Transverse colon (tissue), 4 donors: Measurements from ENCODE around the gene HIVEP3. TPM values are rescaled to one million over a fixed set of nuclear protein-coding genes. Genes with fewer than 3 reads are reported as not detected.
A peak's percentile ranks its signal among the peaks of the same experiment; 100 is the strongest.

Source experiments
- DNase-seq: peaks from one replicate; pipeline ENCODE4 v3.0.0-alpha.2; 2019
- H3K27ac ChIP-seq, 4 donors: fragments of 200-600 bp; sonication (generic); 2 replicates each; pipeline ENCODE4 v1.5.1; 2016 to 2018; ENCODE audit warnings: inconsistent platforms in 4 of 4
- H3K27me3 ChIP-seq: fragments of 200-600 bp; sonication (generic); 2 replicates; pipeline ENCODE4 v1.5.1; 2017; ENCODE audit warnings: inconsistent platforms
- H3K36me3 ChIP-seq, 4 donors: fragments of 200-600 bp; sonication (generic); 2 replicates each; pipeline ENCODE4 v1.5.1; 2017 to 2019; ENCODE audit warnings: inconsistent platforms in 4 of 4
- H3K4me1 ChIP-seq, 4 donors: fragments of 200-600 bp; sonication (generic); 2 replicates each; pipeline ENCODE4 v1.5.1; 2017 to 2020; ENCODE audit warnings: inconsistent platforms in 4 of 4
- H3K4me3 ChIP-seq, 4 donors: fragments of 200-600 bp; sonication (generic); 1 replicate in 1 of 4; 2 replicates in 3 of 4; pipeline versions ENCODE4 v1.5.1 to v1.6.1; 2017 to 2019; ENCODE audit warnings: inconsistent platforms in 4 of 4
- H3K9me3 ChIP-seq, 2 donors: fragments of 200-600 bp; sonication (generic); 2 replicates each; pipeline ENCODE4 v1.5.1; 2017 to 2019; ENCODE audit warnings: inconsistent platforms in 2 of 2
- EP300 ChIP-seq: sonication (generic); formaldehyde crosslinking; IDR thresholded peaks from one replicate; pipeline ENCODE4 v1.6.1; 2017; ENCODE audit warnings: antibody characterized with exemption, low read depth
- POLR2A ChIP-seq: fragments of 450-650 bp; IDR thresholded peaks from one replicate; pipeline ENCODE4 v1.6.1; 2016; ENCODE audit warnings: antibody characterized with exemption, mild to moderate bottlenecking, moderate library complexity
- POLR2AphosphoS5 ChIP-seq, 3 donors: sonication (generic); formaldehyde crosslinking; IDR thresholded peaks; one replicate each; pipeline ENCODE4 v1.6.1; 2016; ENCODE audit warnings: antibody characterized with exemption in 3 of 3
- WGBS, 2 donors: methylation state at CpG; one replicate each; pipeline ENCODE4 v1.1.5; 2018; ENCODE audit warnings: low coverage in 1 of 2; 5-methylcytosine and 5-hydroxymethylcytosine counted together
- in situ Hi-C, 4 donors: fragments of 200-750 bp; cut with MboI; loops; one replicate each; pipeline versions ENCODE4 v1.15.0 to v1.15.1; 2017; ENCODE audit warnings: low sequenced_read_pairs in 3 of 4, low pct_ligation_motif_present in 1 of 4, low pct_unique_long_range_greater_than_20kb in 1 of 4
- intact Hi-C: fragments of 100-400 bp; cut with DNase I; formaldehyde crosslinking; loops from one replicate; pipeline ENCODE4 v1.15.1; 2023; ENCODE audit warnings: low total_unique reads
- total RNA-seq, 4 donors: library from RNA; depleted of rRNA; stranded (reverse); fragments of >200 nt; gene quantifications; one replicate each; pipeline ENCODE4 v1.1.0, GENCODE V29; 2016
- TF ChIP-seq, protein P1 (sequence below), 5 experiments: fragments of 200-600 bp in 3 of 5; fragments of 450-650 bp in 2 of 5; sonication (generic) in 3 of 5; IDR thresholded peaks; 1 replicate in 2 of 5; 2 replicates in 3 of 5; pipeline ENCODE4 v1.5.1; 2016 to 2017; ENCODE audit warnings: antibody characterized with exemption in 5 of 5, inconsistent platforms in 3 of 5, mild to moderate bottlenecking in 2 of 5, moderate library complexity in 1 of 5

Gene HIVEP3
- total RNA-seq, 4 donors from 2014 or later = 3.7 to 15.0 (median 5.2) TPM

DNA sequence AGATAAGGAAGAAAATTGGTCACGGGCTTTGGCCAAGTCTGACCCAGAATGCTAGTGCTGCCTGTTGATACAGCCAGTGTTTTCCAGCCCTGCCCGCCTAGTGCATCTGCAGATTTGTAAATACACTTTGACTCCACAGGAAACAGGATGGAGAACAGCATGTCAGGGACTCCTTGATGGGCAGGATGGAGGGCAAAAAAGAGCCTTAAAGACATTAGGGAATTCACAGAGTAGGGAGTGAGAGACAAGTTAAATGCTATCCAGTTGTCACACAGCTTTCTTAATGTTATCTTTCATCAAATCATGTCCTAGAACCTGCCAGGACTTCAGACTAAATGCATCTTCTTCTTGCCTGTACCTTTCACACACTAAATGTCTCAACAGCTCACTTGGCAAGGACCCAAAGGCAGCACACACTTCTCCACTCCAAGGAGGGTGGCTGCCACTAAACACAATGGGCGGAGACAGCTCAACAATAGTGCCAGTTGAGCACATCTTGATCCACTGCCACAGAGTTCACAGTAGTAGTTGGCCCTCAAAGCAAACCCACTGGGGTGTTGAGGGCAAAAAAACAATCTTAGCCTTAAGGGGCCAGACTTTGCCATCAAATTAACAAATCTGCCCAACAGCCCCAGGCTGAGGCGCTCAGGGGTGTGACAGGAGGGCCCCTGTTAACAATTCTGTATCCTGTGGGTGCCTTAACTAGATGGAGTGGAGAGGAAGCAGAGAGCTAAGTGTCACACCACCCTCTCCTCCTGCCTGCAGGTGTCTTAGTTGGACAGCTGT is 2.7 kb downstream of the HIVEP3 start:
- intact Hi-C loops = no loop called here
- Histone ChIP-seq H3K36me3 (no peaks in the 10 kb centered on the region), H3K4me3 (no peak overlapping the region), H3K27ac (peak overlapping the region in 3 of 4 donors; percentile 1 to 10 (median 3)), H3K9me3 (no peaks in the 10 kb centered on the region), H3K4me1 (peaks cover 14 to 31% (median 24%) of the 10 kb centered on the region in 4 donors), H3K27me3 (no peaks in the 10 kb centered on the region)
- in situ Hi-C loops = no loop called here
- TF ChIP-seq, protein P1, sequence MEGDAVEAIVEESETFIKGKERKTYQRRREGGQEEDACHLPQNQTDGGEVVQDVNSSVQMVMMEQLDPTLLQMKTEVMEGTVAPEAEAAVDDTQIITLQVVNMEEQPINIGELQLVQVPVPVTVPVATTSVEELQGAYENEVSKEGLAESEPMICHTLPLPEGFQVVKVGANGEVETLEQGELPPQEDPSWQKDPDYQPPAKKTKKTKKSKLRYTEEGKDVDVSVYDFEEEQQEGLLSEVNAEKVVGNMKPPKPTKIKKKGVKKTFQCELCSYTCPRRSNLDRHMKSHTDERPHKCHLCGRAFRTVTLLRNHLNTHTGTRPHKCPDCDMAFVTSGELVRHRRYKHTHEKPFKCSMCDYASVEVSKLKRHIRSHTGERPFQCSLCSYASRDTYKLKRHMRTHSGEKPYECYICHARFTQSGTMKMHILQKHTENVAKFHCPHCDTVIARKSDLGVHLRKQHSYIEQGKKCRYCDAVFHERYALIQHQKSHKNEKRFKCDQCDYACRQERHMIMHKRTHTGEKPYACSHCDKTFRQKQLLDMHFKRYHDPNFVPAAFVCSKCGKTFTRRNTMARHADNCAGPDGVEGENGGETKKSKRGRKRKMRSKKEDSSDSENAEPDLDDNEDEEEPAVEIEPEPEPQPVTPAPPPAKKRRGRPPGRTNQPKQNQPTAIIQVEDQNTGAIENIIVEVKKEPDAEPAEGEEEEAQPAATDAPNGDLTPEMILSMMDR (IDR thresholded peaks at IDR 0.05) = no peak
- TF ChIP-seq POLR2AphosphoS5 (IDR thresholded peaks at IDR 0.05) = peak in 1 of 3 donors; percentile 12
- DNase-seq = peak; percentile 62
- WGBS, 2 donors = 55% methylated on average over 4 of the region's 4 CpGs; no CpG with 5 or more reads in 1 of the 2 donors

DNA sequence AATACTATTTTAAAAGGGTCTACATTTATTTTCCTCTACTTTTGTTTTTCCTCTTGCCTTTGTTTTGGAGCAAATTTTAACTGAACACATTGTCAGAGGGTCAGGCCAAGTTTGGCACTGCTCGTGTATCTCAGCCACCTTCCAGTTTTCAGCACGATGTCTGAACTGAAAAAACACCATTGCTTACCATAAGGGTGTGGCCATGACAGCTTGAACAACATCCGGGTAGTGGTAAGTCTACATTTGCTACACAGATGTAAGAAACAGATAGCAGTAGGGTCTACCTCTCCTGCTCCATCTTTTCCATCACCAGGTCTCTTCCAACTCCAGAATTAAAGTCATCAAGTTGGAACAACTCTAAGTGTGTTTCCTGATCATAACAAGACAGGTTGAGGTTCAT is 4.2 kb downstream of the HIVEP3 start:
- Histone ChIP-seq H3K4me1 (peaks cover 14 to 31% (median 22%) of the 10 kb centered on the region in 4 donors), H3K9me3 (no peaks in the 10 kb centered on the region), H3K4me3 (no peak overlapping the region), H3K36me3 (no peaks in the 10 kb centered on the region), H3K27ac (no peak overlapping the region), H3K27me3 (no peaks in the 10 kb centered on the region)
- intact Hi-C loops (no loop called here), in situ Hi-C loops (no loop called here)
- DNase-seq = no peak
- TF ChIP-seq EP300 (no peak), POLR2A (no peak), POLR2AphosphoS5 (IDR thresholded peaks at IDR 0.05) (no peak)
- TF ChIP-seq, protein P1 (IDR thresholded peaks at IDR 0.05) = no peak
- 47 to 58% methylated on average over 3 of the region's 3 CpGs for WGBS, 2 donors

DNA sequence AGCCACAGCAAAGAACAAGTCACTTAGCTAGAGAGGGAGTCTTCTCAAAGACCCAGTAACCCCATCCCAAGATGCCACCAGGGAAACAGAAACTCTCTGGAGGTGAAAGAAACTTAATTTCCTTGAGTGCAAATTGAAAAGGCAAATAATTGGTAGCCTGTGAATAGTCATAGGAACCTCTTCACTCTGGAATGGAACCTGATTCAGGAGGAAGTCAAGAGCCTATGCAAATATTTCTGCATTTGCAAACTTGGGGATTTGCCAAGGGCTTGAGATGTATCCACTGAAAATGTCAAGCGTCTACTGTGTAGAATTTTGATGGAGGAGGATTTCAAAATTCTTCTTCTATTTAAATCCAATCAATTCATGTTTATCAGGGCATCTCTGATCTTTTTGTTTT is 5.7 kb downstream of the HIVEP3 start:
- H3K27me3 ChIP-seq = no peaks in the 10 kb centered on the region
- in situ Hi-C loops (no loop called here), intact Hi-C loops (no loop called here)
- H3K27ac ChIP-seq = no peak overlapping the region
- 88 to 89% methylated on average over 1 of the region's 1 CpG for WGBS, 2 donors
- H3K4me3 ChIP-seq = no peak overlapping the region
- no peaks in the 10 kb centered on the region for H3K36me3 ChIP-seq
- peaks cover 14 to 18% (median 16%) of the 10 kb centered on the region in 4 donors for H3K4me1 ChIP-seq
- H3K9me3 ChIP-seq = no peaks in the 10 kb centered on the region
- no peak for DNase-seq
- TF ChIP-seq, protein P1 (IDR thresholded peaks at IDR 0.05) = no peak
- TF ChIP-seq POLR2AphosphoS5 (IDR thresholded peaks at IDR 0.05) (no peak), EP300 (no peak), POLR2A (no peak)

DNA sequence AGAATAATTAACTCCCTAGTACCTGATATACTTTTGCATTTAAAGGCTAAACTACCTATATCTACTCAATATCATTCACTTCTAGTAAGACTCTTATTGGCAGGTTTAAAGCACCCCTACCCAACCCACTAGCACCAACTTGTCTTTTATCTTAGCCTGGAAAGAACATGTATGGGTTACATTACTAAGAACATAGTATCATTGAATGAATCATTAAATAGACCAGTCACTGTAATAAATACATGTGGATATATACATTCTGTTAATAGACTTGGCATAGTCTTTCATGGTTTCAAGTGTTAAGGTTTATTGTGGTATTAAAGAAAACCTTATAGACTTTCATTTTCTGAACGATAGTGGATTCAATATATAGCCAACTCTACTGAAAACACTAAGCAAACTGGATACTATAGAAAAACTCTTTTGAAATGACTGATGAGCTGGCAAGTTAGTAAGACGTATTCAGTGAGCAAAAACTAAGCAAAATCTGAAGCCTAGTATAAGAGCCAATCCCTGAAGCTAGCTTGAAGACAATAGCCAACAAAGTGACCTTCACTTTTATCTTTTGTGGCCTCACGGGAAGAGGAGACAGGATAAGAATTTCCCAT is 10.3 kb downstream of the HIVEP3 start:
- no peaks in the 10 kb centered on the region for H3K4me1 ChIP-seq
- DNase-seq = no peak
- intact Hi-C loops = no loop called here
- WGBS, 2 donors = 79 to 82% methylated on average over 3 of the region's 3 CpGs
- no peak overlapping the region for H3K4me3 ChIP-seq
- in situ Hi-C loops = no loop called here
- H3K9me3 ChIP-seq = no peaks in the 10 kb centered on the region
- no peak overlapping the region for H3K27ac ChIP-seq
- TF ChIP-seq POLR2A = no peak
- TF ChIP-seq POLR2AphosphoS5 (IDR thresholded peaks at IDR 0.05) = no peak
- TF ChIP-seq, protein P1 (IDR thresholded peaks at IDR 0.05) = no peak
- no peak for TF ChIP-seq EP300
- no peaks in the 10 kb centered on the region for H3K36me3 ChIP-seq
- no peaks in the 10 kb centered on the region for H3K27me3 ChIP-seq
